NCI-H2029 (cell line): Measurements from ENCODE around the gene C10orf143.

ENCODE experiments used
- DNase-seq: peaks from one replicate; lab custom pipeline; 2025; lab: John Stamatoyannopoulos, UW

Gene C10orf143

DNA sequence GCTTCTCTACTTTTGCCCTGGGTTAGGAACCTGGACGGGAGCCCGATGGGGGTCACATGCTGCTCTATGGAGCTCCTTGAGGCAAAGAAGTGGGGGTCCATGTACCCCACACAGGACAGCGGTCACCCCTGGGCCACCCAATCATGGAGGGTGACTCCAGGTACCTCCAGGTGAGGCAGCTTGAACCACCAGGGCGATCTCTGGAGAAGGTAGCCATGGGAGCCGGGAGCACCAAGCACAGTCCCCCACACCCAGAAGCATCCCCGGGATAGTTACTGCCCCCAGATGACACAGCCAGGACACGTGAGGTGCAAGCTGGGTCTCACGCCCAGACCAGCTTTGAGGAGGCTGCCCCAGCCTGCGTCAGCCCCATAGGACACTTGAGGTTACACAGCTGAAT, 58.4 kb downstream of the C10orf143 start:
- no peak for DNase-seq

GRCh38 chr10:130050721-130051120, 59.9 kb downstream of the C10orf143 start:
- no peak for DNase-seq

DNA sequence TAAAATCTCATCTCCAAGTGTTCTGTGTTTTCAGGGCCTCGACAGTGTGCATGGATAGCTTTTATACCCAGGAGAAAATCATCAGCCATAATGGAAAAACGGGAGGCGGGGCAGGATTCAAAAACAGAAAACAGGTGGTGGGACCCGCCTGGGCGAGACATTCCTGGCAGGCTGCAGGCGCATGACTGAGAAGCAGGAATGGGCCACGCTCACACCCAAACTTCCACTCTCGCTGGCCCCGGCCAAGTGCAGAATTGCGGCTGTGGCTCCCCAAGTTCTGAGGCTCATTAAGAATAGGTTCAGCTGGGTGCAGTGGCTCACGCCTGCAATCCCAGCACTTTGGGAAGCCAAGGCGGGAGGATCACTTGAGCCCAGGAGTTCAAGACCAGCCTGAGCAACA, 60.6 kb downstream of the C10orf143 start:
- no peak for DNase-seq

DNA sequence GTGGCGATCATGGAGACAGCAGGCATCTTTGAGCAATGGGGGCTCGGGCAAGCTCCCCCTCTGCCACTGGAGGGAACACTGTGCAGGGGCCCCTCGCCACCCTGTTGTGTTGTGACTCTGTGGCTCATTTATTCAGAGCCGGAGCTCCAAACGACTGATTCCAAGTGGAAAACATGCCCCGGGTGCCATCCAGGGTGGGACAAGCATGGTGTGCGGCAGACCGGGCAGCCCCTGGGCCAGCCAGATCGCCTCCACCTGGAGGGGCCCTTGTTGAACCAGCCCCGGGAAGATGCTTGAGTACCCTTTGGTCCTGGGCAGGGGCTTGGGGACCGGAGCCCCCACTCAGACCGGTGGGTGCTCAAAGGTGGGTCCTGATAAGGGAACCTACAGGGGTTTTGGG, 61.4 kb downstream of the C10orf143 start:
- DNase-seq = no peak

GRCh38 chr10:130048081-130048480, 62.5 kb downstream of the C10orf143 start:
- no peak for DNase-seq

DNA sequence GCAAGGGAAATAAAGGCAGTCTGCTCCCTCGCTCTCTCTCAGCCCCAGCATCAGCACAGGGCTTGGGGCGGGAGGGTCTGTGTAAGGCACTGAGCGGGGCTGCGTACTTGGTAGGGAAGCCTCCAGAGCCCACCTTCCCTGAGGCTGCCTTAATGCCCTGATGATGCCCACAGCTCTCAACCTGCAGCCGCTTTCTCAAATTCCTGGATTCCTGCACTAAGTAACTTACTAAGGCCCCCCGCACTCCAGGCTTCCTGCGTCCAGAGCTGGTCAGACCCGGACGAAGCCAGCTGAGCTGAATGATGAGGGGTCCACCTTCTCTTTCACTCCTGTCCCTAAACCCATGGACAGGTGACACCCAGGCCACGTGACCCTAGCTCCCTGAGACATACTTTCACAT, 63.3 kb downstream of the C10orf143 start:
- DNase-seq = no peak

- no peak for DNase-seq
Measured at GRCh38 chr10:130046591-130046990, 64.0 kb downstream of the C10orf143 start.

DNA sequence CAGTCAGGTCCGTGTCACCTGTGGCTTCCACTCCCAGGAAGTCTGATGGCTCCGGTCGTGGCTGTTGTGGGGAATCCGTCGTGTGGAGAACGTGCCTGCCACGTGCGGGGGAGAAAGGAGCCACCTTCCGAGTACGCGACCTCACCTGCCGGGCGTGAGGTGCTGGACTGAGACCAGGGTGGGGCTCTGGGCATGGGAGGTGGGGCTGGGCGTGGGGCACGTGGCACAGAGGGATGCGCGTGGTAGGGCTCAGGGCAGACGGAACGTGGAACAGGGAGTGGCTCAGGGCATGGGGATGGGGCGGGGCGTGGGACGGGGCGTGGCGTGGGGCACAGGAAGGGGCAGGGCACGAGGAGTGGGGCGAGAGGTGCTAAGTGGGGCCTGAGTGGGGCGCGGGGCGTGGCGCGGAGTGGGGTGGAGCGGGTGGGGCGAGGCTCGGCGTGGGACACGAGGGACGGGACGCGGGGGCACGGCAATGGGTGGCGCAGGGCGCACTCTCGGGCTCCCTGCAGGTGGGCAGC, 64.8 kb downstream of the C10orf143 start:
- no peak for DNase-seq

- DNase-seq = no peak
Measured at GRCh38 chr10:130045091-130045652, 65.5 kb downstream of the C10orf143 start.

- no peak for DNase-seq
Measured at GRCh38 chr10:130044067-130045061, 66.3 kb downstream of the C10orf143 start.

DNA sequence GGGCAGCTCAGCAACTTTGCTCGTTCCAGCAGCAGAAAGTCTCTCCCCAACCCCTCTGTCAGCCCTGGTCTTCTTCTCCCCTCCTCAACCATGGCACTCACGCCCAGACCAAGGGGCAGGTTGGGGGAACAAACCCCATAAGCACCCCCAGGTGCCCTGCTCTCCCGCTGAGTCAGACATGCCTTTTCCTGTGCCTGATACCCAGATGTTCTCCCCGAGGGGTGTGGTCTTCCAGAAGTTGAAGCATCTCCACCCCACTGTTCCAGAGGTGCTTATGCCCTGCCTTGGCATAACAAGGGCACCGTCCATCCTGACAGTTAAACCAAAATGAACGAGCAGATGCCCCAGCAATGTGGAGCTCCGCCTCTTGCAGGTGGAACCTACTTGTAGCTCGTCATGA, 67.1 kb downstream of the C10orf143 start:
- no peak for DNase-seq

- no peak for DNase-seq
Measured at GRCh38 chr10:130042381-130042780, 68.2 kb downstream of the C10orf143 start.

DNA sequence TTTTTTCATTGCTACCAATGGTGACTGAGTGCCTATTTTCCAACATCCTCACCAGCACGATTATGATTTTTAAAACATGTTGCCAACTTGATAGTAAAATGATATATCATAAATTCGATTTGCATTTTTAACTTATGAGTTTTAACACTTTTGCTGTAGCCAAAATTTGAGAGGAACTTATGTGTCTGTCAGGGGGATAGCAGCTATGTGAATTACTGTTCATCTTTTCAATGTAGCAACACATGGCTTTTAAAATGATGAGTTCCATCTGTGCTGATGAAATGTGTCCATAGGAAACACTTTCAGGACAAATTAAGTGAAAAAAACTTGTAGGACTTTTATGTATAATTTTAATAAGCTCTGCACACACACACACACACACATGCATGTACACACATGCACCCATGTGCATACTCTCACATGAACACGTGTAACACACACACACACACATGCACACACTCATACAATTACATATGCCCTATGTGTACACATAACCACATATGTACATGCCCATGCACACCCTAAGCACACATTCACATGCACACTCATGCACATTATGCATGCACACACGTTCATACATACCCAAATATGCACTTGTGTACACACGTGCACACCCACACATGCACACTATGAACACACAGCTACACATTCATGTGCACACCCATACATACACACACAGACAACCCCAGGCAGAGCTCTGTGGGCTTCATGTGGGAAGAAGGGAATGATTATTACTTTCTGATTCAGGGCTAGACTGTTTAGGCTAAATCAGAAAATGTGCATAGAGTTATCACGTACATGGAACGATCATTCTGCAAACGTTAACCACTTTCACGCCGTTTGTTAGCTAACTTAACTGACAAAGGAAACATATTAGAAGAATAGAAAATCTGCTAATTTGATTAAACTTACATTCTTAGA, 68.9 kb downstream of the C10orf143 start:
- DNase-seq = no peak

GRCh38 chr10:130040817-130041330, 69.8 kb downstream of the C10orf143 start:
- no peak for DNase-seq

GRCh38 chr10:130040351-130040750, 70.3 kb downstream of the C10orf143 start:
- no peak for DNase-seq

- DNase-seq = no peak
Measured at GRCh38 chr10:130039141-130039540, 71.5 kb downstream of the C10orf143 start.

GRCh38 chr10:130038611-130039109, 72.0 kb downstream of the C10orf143 start:
- no peak for DNase-seq

DNA sequence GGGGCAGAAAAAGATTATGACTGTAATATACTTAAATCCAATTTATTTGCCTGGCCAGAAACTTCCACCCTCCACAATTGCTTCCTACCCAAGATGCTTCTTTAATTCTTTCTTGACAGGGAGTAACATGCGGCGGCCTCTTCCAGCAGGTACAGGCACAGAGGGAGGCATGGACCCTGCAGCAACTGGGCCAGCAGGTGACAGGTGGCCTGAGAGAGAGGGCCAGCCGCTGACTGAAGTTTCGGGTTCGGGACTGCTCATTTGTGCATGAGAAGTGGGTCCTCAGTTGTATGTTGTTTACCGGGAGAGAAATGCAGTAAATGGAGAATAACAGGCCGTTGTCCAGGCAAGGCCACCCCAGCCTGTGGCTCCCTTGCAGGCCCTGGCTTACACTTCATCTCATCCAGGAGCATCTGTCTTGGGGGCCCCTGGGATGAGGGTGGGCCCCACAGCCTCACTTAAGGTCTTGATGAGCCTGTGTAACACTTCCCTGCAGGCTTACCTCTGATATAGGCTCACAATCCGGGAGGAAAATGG, 72.5 kb downstream of the C10orf143 start:
- DNase-seq = no peak

DNA sequence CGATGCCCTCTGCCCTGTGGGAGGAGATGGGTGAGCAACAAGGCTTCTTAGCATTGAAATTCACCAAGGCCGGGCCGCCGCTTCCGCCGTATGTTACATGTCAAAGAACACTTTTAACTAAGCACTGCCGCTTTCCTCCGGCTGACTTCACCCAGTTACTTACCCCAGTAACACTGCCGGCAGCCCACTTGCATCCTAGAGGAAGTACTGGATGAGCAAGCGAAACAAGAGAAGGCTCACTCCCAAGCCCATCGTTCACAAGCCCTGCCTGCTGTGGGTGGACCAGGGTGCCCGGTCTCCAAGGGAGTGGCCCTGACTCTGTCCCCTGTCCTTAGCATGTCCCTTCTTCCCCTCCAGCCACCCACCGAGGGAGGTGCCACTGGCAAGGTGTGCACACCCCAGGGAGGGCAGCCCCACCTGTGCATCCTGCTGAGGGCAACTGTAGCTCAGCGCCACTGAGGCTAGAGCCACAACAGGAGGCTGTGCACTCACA, 73.4 kb downstream of the C10orf143 start:
- no peak for DNase-seq

GRCh38 chr10:130036296-130037065, 74.1 kb downstream of the C10orf143 start:
- no peak for DNase-seq
